ENCODE data around the gene DLG2.

DLG2 gene

GRCh38 chr11:85167471-85167870 is 459.7 kb downstream of the DLG2 start:
- no peak for DNase-seq (ENCODE audit: low read depth)
- TF ChIP-seq, protein P1, sequence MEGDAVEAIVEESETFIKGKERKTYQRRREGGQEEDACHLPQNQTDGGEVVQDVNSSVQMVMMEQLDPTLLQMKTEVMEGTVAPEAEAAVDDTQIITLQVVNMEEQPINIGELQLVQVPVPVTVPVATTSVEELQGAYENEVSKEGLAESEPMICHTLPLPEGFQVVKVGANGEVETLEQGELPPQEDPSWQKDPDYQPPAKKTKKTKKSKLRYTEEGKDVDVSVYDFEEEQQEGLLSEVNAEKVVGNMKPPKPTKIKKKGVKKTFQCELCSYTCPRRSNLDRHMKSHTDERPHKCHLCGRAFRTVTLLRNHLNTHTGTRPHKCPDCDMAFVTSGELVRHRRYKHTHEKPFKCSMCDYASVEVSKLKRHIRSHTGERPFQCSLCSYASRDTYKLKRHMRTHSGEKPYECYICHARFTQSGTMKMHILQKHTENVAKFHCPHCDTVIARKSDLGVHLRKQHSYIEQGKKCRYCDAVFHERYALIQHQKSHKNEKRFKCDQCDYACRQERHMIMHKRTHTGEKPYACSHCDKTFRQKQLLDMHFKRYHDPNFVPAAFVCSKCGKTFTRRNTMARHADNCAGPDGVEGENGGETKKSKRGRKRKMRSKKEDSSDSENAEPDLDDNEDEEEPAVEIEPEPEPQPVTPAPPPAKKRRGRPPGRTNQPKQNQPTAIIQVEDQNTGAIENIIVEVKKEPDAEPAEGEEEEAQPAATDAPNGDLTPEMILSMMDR (conservative IDR thresholded peaks at IDR 0.05; ENCODE audit: low read depth, low read length), result no peak
- H3K4me3 ChIP-seq (ENCODE audit: low read depth, low read length), result no peak overlapping the region

DNA sequence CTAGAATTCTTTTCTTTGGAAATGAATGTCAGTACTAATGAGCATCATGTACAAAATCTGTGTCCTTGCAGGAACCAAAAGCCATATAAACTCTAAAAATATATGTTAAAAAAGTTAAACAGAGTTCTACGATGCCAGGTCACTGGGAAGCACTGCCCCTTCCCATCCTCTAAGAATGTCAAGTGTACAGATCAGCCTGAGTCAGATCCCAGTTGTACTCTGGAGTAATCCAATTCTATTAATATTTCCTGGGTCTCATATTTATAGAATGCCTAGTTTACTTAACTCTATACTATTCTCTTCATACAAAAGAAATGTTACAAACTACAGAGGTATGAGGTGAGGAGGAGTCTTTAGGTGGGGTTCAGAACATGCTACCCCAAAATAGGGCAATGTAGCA is 460.1 kb downstream of the DLG2 start:
- DNase-seq (ENCODE audit: low read depth), result no peak
- no peak overlapping the region for H3K4me3 ChIP-seq (ENCODE audit: low read depth, low read length)
- TF ChIP-seq, protein P1 (conservative IDR thresholded peaks at IDR 0.05; ENCODE audit: low read depth, low read length), result no peak

GRCh38 chr11:85165819-85166218 is 461.3 kb downstream of the DLG2 start:
- no peak for DNase-seq (ENCODE audit: low read depth)
- TF ChIP-seq, protein P1 (conservative IDR thresholded peaks at IDR 0.05; ENCODE audit: low read depth, low read length), result no peak
- H3K4me3 ChIP-seq (ENCODE audit: low read depth, low read length), result no peak overlapping the region

DNA sequence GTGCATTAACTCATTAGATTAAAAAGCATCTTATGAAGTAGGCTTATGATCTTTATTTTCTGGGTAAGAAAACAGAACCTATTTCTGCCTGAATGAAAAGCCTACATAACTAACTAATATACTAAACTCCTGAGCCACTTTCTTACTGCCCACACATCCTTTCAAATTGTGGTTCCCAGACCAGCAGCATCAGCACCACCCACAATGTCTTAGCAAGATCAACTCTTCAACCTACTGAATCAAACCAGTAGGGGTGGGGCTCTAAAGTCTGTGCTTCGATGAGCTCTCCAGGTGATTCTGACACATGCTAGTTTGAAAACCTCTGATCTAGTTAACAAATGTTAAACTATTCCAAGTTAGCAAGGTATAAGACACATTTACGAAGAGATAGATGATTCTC is 462.4 kb downstream of the DLG2 start:
- TF ChIP-seq, protein P1 (conservative IDR thresholded peaks at IDR 0.05; ENCODE audit: low read depth, low read length), result no peak
- DNase-seq (ENCODE audit: low read depth), result no peak

DNA sequence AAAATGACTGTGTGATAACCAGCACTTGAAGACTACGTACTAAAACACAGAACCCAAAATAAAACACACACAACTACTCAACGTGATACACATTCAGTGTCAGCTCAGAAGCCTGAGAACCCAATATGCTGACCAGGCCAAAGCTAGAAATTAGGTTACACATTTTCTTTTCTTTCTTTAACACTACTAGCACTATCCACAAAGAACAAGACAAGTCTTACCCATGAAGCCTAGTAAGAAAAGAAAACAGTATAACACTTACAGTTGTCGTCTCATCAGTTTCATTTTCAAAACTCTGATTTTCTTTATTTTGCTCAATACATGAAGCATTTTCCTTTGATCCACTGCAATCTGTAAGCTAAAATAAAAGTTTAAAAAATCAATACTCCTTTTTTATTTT is 472.9 kb downstream of the DLG2 start:
- H3K4me3 ChIP-seq (ENCODE audit: low read depth, low read length), result no peak overlapping the region
- TF ChIP-seq, protein P1 (conservative IDR thresholded peaks at IDR 0.05; ENCODE audit: low read depth, low read length), result no peak

More for the DNA sequence above, 462.4 kb downstream of the DLG2 start:
- no peak overlapping the region for H3K4me3 ChIP-seq (ENCODE audit: low read depth, low read length)

DNA sequence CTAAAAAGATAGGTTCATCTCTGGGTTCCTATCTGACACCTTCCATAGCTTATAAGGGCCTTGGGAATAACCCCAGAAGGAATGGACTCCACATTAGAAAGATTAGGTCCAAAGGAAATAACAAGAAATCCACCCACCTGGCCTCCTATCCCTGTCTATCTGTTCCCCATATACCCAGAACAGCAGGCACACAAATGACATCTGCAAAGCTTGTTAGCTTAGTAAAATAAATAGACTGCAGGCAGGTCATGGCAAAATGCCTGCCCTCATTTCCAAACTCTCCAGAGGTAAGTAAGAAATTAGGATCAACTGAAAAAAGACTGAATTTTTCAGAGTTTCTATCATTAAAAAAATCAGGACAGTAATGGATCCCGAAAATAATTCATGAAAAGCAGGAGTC is 489.5 kb downstream of the DLG2 start:
- TF ChIP-seq, protein P1 (conservative IDR thresholded peaks at IDR 0.05; ENCODE audit: low read depth, low read length), result no peak

More for the DNA sequence above, 472.9 kb downstream of the DLG2 start:
- DNase-seq (ENCODE audit: low read depth), result no peak

GRCh38 chr11:85133636-85134035 is 493.5 kb downstream of the DLG2 start:
- no peak overlapping the region for H3K4me3 ChIP-seq (ENCODE audit: low read depth, low read length)

More for the DNA sequence above, 489.5 kb downstream of the DLG2 start:
- no peak overlapping the region for H3K4me3 ChIP-seq (ENCODE audit: low read depth, low read length)
- DNase-seq (ENCODE audit: low read depth), result no peak

More at GRCh38 chr11:85133636-85134035, 493.5 kb downstream of the DLG2 start:
- TF ChIP-seq, protein P1 (conservative IDR thresholded peaks at IDR 0.05; ENCODE audit: low read depth, low read length), result no peak
- no peak for DNase-seq (ENCODE audit: low read depth)

All from choroid plexus epithelial cell (primary cell).